ENCODE data around the gene SNAP29. TPM values are rescaled to one million over a fixed set of nuclear protein-coding genes. Genes with fewer than 3 reads are reported as not detected.

SNAP29 gene
- total and polyA plus RNA-seq, 9 of the 15 experiments (the other 6 are each of a cell fraction or from before 2014, with no cell fraction given), result 19.5 to 250 (median 75.9) TPM

GRCh38 chr22:20927940-20928572 lies 69.2 kb downstream of the SNAP29 start (continued):
- 0 out of 2 replicates have a peak, but pooled peaks have one; percentile 7 for TF ChIP-seq SMC3 (conservative IDR thresholded peaks at IDR 0.05; ENCODE audit: insufficient read depth, low read depth, low read length)
- no peak for TF ChIP-seq EWSR1 (IDR thresholded peaks at IDR 0.05; ENCODE audit: borderline replicate concordance, low read depth, partially characterized antibody)
- no peak for TF ChIP-seq EGR1 (conservative IDR thresholded peaks at IDR 0.05)
- no peak for TF ChIP-seq FOXM1 (IDR thresholded peaks at IDR 0.05; ENCODE audit: low read depth)
- no peak for TF ChIP-seq FOXM1 (CRISPR knock-in tag; IDR thresholded peaks at IDR 0.05; ENCODE audit: low read depth)
- TF ChIP-seq RB1 (IDR thresholded peaks at IDR 0.05; ENCODE audit: low read depth), result no peak
- no peak for TF ChIP-seq MTF1 (CRISPR knock-in tag; IDR thresholded peaks at IDR 0.05; ENCODE audit: borderline replicate concordance)
- no peak for TF ChIP-seq POLR2G (IDR thresholded peaks at IDR 0.05; ENCODE audit: low read depth, low read length)
- TF ChIP-seq ZNF408 (CRISPR knock-in tag; IDR thresholded peaks at IDR 0.05; ENCODE audit: low read depth), result 0 out of 2 replicates have a peak, but pooled peaks have one; percentile 32
- no peak for TF ChIP-seq ZNF707 (CRISPR knock-in tag; conservative IDR thresholded peaks at IDR 0.05)
- TF ChIP-seq SNRNP70 (optimal IDR thresholded peaks at IDR 0.05; ENCODE audit: low read depth, low read length), result no peak
- TF ChIP-seq NR3C1 (CRISPR knock-in tag; IDR thresholded peaks at IDR 0.05), result peak; percentile 66; the same call in 1 of the 2 replicates
- TF ChIP-seq ZNF398 (CRISPR knock-in tag; IDR thresholded peaks at IDR 0.05), result 0 out of 2 replicates have a peak, but pooled peaks have one; percentile 12
- no peak for TF ChIP-seq ZNF197 (CRISPR knock-in tag; IDR thresholded peaks at IDR 0.05; ENCODE audit: low read depth)
- no peak for TF ChIP-seq MBD2 (IDR thresholded peaks at IDR 0.05; ENCODE audit: borderline replicate concordance, low read depth)
- TF ChIP-seq BACH1 (tag; IDR thresholded peaks at IDR 0.05), result no peak
- TF ChIP-seq ZNF778 (CRISPR knock-in tag; IDR thresholded peaks at IDR 0.05), result no peak
- TF ChIP-seq SIRT6 (IDR thresholded peaks at IDR 0.05; ENCODE audit: low read depth, low read length), result no peak
- TF ChIP-seq EHMT2 (IDR thresholded peaks at IDR 0.05), result no peak
- TF ChIP-seq THAP7 (CRISPR knock-in tag; IDR thresholded peaks at IDR 0.05), result no peak
- TF ChIP-seq NUFIP1 (IDR thresholded peaks at IDR 0.05; ENCODE audit: partially characterized antibody), result no peak
- TF ChIP-seq GABPA (tag; conservative IDR thresholded peaks at IDR 0.05; ENCODE audit: low read depth), result no peak
- TF ChIP-seq NCOA1 (IDR thresholded peaks at IDR 0.05; ENCODE audit: low read depth), result no peak
- no peak for TF ChIP-seq ZSCAN29 (IDR thresholded peaks at IDR 0.05)
- no peak for TF ChIP-seq KLF1 (tag; IDR thresholded peaks at IDR 0.05)
- TF ChIP-seq ZNF133 (CRISPR knock-in tag; IDR thresholded peaks at IDR 0.05), result no peak
- TF ChIP-seq IRF2 (CRISPR knock-in tag; IDR thresholded peaks at IDR 0.05), result peak; percentile 79; the same call in 1 of the 2 replicates
